NCI-H526 (cell line): ENCODE measurements around the gene PDXP.
A peak's percentile ranks its signal among the peaks of the same experiment; 100 is the strongest.
"Not testable (repeated sequence)": the region's sequence is repeated elsewhere in the genome, so short reads cannot be mapped to it uniquely, and the experiment has no call there.

Experiments
- DNase-seq, 2 experiments: peaks; one replicate each; lab custom pipeline; 2025; lab: John Stamatoyannopoulos, UW

The PDXP gene, protein sequence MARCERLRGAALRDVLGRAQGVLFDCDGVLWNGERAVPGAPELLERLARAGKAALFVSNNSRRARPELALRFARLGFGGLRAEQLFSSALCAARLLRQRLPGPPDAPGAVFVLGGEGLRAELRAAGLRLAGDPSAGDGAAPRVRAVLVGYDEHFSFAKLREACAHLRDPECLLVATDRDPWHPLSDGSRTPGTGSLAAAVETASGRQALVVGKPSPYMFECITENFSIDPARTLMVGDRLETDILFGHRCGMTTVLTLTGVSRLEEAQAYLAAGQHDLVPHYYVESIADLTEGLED

DNA sequence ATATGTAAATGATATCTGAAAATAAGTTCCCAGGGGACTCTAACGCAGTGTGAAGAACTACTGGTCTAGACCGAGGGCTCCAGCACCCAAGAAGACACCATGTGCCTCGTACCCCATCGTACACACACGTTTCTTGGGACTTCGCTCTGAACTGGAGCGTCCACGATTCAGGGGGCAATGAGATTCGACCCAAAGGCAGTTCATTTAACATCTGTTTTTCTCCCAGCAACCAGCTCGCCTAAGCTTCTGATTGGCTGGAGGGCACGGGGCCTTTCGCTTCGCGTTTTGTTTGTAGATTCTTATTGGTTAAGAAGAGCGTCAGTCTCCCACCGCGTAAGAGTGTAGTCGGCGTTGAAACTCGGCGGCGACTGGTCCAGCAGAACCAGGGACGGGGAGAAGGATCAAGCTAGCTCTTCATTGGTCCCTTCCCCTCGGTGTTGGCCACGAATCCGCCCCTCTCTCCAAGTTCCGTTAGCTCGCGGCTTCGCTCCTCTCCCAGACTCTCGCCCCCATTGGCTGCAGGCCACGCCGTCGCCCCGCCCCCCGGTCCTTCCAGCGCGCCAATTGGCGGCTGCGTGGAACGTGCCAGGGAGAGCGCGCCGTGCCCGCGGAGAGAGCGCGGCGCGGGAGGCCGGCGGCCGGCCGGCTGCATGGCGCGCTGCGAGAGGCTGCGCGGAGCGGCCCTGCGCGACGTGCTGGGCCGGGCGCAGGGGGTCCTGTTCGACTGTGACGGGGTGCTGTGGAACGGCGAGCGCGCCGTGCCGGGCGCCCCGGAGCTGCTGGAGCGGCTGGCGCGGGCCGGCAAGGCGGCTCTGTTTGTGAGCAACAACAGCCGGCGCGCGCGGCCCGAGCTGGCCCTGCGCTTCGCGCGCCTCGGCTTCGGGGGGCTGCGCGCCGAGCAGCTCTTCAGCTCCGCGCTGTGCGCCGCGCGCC lies at the start of gene PDXP:
Gene PDXP (plus strand): TSS at position 591 of the 933 bp plus-strand sequence. CDS start 60 bp downstream, at position 651.
- DNase-seq, result peak; percentile 98

DNA sequence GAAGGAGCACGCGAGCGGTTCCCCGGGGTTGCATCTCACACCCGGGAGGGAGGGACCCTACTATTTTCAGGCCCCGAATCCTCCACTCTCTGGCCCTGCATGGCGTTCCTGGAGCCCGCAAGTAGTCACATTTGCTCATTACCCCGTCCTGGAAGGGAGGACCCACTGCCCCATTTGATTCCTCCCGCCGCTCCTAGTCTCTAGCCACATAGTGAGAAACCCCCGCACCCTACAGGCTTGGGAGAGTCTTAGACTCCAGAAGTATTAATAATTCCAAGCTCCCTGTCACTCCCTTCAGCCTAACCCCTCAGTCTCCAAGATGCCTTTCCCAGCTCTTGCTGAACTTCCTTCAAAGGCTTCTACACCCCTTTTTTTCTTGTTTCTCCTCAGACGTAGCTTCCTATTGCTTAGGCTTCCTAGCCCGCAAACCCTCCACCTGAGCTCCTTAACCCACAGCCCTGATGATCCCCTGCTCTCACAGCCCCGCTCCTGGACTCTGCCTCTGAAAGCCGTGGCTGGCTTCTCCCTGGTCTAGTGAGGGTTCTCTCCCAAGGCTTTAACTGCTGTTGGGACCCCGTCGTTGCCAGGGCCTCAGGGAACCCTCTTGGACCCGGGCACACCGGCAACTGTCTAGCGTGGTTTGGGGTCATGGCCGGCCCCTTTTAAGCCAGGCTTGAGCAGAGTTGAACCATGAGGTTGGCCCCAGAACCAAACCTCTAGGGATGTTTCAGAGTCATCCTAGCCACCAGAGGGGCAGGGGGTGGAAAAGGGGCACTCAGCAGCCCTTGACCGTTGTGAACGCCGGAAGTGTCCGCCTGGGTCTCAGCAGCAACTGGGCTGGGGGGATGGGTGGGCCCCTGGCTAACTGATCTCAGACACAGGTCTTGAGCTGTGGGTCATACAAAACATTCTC lies 49.0 kb upstream of the PDXP start:
- DNase-seq, result no peak

DNA sequence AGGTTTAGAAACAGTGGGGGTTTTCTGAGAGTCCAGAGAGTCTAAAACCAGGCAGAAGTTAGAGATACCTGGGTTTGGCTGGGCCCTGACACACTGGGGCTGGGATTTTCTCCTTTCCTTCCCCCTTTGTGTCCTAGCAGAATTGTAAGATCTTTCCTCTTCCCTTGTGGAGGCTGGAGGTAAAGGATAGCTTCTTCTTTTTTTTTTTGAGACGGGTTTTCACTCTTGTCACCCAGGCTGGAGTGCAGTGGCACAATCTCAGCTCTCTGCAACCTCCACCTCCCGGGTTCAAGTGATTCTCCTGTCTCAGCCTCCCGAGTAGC lies 48.4 kb upstream of the PDXP start:
- DNase-seq, result not testable (repeated sequence)

DNA sequence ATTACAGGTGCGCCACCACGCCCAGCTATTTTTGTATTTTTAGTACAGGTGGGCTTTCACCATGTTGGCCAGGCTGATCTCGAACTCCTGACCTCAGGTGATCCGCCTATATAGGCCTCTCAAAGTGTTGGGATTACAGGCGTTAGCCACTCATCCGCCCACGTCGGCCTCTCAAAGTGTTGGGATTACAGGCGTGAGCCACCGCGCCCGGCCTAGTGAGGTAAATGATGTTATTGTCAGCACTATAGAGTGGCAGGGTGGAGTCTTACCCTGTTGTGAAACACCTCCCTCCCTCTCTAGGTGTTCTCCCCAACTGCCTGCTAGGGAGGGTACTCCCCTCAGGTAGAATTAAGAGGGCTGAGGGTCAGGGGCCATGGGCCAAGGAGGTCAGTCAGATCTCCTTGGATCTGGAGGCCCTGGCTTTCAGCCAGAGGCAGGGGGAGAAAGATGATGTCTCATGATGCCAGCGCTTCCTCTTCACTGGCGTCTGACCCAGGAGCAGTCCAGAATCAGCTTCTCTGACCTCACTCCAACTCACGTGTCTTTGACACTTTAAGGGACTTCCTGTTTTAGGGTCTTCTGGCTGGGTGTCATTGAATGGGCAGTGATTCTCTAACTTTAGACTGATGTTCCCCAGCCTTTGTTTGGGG lies 47.9 kb upstream of the PDXP start:
- DNase-seq, result no peak

DNA sequence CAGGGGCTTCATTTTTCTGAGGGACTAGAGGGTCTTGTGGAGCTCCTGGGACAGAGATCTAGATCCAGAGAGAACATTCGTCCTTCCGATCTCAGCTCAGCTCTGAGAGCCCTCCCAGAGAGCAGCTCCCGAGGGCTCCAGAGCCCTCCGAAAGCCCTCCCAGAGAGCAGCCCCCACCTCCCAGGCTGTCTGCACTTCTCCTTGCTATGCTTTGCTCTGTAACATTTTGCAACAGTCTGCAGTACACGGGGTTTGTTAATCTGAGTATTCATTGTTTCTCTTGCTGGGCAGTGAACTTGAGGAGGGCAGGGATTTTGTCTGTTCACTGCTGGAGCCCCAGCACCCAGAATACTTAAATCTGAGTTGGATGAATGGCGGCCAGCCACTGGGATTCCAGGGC lies 47.3 kb upstream of the PDXP start:
- no peak for DNase-seq

DNA sequence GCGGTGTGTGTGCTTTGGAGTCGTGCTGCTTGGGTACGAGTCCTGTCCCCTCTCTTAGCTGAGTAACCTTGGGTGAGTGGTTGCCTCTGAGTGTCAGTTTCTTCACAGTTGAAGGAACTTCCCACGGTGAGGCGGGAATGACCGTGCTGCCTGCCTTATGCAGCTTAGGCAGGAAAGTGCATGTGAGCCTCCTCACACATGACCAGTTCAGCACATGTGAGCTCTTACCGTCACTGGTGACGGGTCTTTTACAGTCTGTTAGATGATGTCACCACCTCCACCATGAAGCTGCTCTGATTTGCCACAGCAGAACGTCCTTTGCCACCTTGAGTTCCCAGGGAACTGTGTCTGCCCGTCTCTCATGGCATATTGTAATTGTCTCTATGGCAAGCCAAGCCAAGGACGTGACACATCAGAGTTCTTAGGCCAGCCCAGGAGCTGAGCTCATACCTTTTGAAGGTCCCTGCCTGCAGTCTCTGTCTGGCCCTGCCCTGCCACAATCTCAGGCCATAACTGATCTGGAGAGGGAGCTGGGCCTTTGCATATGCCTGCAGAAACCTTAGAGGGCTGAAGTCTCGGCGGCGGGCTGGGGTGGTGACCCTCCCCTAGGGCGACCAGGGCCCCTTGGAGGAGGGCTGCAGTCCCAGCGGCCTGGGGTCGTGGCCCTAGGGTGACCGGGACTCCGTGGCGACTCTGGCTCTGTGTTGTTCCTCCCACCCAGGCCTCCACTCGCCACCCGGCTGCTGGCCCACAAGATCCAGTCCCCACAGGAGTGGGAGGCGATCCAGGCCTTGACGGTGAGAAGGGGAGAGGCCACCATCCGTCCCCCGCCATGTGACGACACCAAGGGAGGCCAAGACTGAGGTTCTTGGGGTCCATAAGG lies 42.1 kb upstream of the PDXP start:
- no peak for DNase-seq

DNA sequence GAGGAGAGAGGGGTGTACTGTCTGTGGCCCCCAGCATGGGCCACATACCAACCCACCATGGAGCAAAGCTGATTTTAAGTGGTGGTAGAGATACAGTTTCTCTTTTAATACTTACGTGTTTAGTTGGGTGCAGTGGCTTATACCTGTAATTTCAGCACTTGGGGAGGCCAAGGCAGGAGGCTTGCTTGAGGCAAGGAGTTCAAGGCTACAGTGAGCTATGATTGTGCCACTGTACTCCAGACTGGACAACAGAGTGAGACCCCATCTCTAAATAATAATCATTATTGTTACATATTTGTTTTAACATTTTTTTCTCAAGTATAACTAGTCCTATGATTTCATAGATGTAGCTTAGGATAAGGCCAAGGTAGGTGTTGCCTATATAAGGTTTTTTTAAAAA lies 41.1 kb upstream of the PDXP start:
- DNase-seq, result no peak

DNA sequence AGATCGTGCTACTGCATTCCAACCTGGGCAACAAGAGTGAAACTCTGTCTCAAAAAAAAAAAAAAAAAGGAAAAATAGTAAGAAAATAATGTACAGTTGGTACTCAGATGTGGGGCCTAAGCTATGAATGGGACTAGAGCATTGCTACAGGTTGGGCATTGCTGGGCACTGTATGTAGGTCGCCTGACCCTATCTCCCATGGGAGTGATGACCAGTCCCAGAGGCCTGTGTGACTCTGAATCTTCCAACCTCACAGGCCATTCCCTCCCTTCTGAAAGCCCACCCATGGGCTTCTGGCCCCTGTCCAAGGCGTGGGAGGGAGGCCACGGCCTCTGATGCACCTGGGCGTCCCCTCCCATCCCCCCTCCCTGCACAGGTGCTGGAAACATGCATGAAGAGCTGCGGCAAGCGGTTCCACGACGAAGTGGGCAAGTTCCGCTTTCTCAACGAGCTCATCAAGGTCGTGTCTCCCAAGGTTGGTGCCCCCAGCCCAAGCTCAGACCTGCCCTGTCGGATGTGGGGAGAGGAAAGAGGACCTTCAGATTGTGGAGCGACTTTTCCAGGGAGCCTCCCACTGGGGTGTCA lies 40.4 kb upstream of the PDXP start:
- no peak for DNase-seq

DNA sequence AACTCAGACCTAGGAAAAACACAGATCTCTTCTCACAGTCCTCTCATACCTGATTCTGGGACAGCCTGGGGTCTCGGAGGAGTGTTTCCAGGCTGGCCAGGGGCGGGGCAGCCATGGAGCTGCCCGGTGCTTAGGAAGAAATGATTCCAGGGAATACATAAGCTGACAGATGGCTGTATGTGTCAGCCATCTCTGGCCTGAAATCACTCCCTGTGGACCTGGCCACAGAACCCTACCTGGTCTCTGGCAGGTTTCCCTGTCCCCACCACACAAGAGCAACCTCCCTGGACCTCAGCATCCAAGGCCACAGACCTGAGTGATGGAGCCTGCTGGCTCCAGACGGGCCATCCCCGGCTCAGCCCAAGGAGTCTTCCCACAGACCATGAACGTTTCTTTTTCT lies 39.8 kb upstream of the PDXP start:
- DNase-seq, result no peak

DNA sequence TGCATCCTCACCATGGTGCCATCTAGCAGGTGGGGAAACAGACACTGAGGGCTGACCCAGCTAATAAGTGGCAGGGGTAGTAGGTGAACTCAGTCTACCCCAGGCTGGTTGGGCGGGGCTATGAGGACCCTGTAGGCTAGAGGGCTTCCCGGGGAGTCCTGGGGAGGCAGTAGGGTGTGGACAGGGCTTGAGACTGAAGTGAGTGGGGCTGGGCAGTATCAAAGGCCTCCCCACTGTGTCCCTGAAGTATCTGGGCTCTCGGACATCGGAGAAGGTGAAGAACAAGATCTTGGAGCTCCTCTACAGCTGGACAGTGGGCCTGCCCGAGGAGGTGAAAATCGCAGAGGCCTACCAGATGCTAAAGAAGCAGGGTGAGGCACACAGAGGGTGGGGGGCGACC lies 38.5 kb upstream of the PDXP start:
- no peak for DNase-seq

DNA sequence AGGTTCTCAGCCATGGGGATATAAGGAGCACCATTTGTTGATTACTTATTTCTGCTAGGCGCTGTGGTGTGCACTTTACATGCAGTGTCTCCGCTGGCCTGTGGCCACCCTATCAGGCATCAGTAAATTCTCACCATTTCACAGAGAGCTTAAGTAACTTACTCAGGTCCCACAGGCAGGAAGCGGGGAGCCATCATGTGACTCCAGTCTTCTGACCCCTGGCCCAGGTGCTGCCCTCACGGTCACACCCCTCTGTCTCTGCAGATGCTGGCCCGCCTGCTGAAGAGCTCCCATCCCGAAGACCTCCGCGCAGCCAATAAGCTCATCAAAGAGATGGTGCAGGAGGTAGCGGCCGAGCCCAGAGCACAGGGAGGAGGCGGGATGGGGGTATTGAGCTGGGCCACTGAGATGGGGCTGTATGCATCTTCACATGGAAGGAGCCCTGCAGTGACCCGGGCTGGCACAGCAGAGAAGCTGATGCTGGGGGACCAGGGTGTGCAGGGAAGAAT lies 37.1 kb upstream of the PDXP start:
- no peak for DNase-seq

DNA sequence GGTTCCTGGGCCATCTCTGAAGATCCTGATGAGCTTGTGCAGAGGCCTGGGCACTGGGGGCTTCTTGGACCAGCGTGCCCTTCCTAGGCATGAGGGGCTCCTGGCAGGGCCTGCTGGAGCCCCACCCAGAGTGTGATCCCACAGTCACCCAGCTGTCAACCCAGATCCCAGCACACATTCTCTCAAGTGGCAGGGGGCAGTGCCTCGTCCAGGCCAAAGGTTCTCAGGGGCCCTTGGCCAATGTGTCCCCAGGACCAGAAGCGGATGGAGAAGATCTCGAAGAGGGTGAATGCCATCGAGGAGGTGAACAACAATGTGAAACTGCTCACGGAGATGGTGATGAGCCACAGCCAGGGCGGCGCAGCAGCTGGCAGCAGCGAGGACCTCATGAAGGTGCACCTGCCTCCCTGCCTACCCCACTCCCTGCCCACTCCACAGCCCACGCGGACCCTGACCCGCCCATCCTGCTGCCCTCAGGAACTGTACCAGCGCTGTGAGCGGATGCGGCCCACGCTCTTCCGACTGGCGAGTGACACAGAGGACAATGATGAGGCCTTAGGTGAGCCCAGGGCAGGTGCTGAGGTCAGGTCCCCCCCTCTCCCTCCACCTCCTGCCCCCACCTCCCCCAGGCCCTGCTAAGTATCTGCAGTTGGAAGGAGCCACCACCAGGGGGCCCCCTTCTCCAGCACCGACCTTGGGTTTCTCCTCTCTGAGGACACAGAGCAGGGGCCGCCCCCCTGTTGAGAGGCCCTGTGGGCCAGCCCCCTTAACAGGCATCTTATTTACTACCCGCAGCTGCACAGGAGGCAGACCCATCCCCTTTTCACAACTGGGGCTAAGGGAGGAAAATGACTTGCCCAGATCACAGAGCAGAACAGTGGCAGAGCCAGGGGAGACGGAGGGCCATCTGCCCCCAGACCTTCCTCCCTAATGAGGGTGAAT lies 35.2 kb upstream of the PDXP start:
- DNase-seq, result peak; percentile 8 to 46

DNA sequence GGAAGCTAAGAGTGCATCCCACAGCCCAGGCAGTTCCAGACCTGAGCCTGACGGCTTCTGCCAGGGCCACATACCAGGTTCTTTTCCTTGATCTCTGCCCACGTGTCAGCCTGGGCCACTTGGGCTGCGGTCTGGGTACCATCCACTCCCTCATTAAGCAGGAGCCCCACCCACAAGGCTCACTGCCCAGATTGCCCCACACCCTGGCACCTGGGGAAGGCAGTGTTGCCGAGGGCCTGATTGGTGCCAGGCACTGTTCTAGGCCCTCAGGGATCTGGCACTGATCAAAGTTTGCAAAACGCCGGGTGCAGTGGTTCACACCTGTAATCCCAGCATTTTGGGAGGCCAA lies 34.5 kb upstream of the PDXP start:
- DNase-seq, result no peak

DNA sequence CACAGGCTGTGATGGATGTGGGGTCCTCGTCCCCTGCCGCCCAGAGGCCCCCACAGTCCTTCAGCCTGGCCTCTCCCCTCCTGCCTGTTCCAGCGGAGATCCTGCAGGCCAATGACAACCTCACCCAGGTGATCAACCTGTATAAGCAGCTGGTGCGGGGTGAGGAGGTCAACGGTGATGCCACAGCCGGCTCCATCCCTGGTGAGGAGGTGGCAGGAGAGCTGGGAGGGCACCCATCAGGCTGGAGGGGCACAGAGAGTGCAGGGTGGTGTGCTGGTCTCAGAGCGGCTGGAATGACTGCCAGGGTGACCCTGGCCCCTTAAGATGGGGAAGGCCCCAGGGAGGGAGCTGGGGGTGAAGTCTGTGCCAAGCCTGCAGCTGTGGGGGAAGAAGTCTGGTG lies 33.6 kb upstream of the PDXP start:
- no peak for DNase-seq

DNA sequence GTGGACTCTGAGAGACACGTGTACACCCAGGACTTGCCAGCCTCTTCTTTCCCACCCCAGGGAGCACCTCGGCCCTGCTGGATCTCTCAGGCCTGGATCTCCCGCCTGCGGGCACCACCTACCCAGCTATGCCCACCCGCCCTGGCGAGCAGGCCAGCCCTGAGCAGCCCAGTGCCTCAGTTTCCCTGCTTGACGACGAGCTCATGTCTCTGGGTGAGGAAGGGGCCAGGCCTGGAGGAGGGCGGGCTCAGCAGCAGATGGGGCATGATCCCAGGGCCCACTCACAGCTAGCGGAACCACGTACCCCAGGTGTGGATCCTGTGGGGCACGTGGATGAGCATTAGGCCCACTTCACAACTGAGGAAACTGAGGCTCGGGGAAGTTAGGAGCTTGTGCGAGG lies 32.8 kb upstream of the PDXP start:
- DNase-seq, result no peak

DNA sequence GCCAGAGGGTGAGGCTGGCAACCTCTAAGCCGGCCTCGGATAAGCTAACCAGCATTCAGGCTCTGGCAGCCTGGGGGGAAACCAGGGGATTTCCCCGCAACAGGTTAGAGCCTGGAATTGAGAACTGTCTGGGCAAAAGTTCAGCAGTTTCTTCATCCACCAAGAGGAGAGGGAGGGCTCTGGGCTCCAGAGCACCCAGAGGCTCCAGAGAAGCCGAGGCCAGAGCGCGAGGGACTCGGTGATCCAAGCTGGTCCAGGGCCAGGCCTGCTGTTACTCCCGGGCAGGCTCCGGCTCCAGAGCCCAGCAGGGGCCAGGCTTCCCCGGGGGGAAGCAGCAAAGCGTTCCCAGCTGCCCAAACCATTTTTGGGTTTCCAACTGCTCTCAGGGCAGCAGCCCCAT lies 32.4 kb upstream of the PDXP start:
- DNase-seq, result no peak

DNA sequence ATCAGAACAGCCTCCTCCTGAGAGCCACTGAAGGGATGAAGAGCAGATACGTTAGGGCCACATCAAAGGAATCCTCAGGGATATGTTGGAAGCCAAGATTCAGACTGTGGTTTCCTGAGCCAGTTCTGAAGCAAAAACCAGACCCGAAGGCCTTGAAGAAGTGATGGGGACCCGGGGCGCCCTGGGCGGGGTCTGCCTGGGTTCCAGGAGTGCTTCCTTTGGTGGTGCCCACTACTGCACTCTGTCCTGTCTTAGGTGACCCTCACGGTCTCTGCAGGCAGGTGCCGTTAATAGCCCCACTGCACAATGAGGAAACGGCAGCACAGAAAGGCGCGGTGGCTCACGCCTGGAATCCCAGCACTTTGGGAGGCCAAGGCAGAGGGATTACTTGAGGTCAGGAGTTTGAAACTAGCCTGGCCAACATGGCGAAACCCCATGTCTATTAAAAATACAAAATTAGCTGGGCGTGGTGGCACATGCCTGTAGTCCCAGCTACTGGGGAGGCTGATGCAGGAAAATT lies 31.9 kb upstream of the PDXP start:
- no peak for DNase-seq

DNA sequence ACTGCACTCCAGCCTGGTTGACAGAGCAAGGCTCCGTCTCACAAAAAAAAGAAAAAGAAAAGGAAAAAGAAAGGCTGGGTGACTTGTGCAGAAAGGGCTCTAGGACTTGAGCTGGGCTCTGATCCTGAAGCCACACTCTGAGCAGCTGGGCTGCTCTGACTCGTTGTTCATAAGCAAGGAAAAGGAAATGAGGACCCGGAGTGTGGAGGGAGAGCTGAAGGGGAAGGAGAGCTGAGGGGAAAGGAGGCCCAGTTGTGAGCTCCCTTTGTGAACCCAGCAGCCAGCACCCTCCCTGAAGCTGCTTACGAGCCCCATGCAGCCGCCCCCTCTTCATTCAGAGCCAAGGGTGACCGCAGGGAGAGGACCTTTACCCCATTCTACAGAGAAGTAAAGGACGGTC lies 31.4 kb upstream of the PDXP start:
- DNase-seq, result no peak

DNA sequence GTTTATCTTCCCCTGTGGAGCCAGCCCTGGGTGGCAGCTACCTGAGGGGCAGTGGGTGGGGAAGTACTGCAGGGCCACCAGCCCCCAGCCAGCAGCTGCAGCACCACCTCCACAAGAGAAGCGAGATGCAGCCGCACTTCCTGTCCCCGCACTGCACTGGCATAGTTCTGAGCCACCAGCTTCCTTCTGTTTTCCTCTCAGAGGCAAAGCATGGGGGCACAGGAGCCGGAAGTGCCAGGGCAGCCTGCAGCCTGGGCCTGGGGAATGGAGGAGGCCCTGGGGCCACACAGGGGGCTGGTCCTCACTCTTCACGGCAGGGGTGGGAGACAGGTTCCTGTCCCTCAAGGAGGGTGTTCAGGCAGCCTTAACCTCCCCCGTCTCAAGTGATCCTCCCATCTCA lies 31.0 kb upstream of the PDXP start:
- DNase-seq, result no peak
